HEK293 (cell line): ENCODE results near the gene CPTP.

Source experiments
- CTCF ChIA-PET: fragments of 350-600 bp; formaldehyde crosslinking; extraction: SDS; loops from one replicate; lab custom pipeline; 2021; ENCODE audit warnings: antibody characterized with exemption; lab: Yijun Ruan, JAX
- POLR2A ChIA-PET: fragments of 300-600 bp; formaldehyde crosslinking; extraction: SDS; loops from one replicate; lab custom pipeline; 2020; ENCODE audit warnings: antibody characterized with exemption, inconsistent platforms; lab: Yijun Ruan, JAX
- H3K27ac ChIP-seq: fragments of 200-500 bp; sonication (Bioruptor generic); 2 replicates; pipeline ENCODE4 v1.5.1; 2014; ENCODE audit warnings: low read depth, low read length, control low read depth, inconsistent platforms; ENCODE audit errors: extremely low read depth
- H3K36me3 ChIP-seq, 2 experiments: fragments of 200-500 bp in 1 of 2; sonication (Bioruptor generic) in 1 of 2; 1 replicate in 1 of 2; 2 replicates in 1 of 2; pipeline ENCODE4 v1.5.1; 2014 to 2017; ENCODE audit warnings: inconsistent platforms in 2 of 2, low read length in 2 of 2; ENCODE audit not compliant: control insufficient read depth in 2 of 2, insufficient read depth in 1 of 2
- H3K4me1 ChIP-seq: fragments of 200-500 bp; sonication (Bioruptor generic); 2 replicates; pipeline ENCODE4 v1.5.1; 2014; ENCODE audit warnings: mild to moderate bottlenecking, low read length, inconsistent platforms; ENCODE audit not compliant: control insufficient read depth, insufficient read depth
- H3K4me3 ChIP-seq: 2 replicates; pipeline ENCODE4 v1.5.1; 2011; ENCODE audit warnings: low read depth, mild to moderate bottlenecking, control low read depth, low read length, moderate library complexity
- H3K9me3 ChIP-seq: fragments of 200-500 bp; sonication (Bioruptor generic); 2 replicates; pipeline ENCODE4 v1.5.1; 2014; ENCODE audit warnings: low read depth, low read length, inconsistent platforms; ENCODE audit not compliant: control insufficient read depth, insufficient read depth
- GLIS1 ChIP-seq: fragments of 450-650 bp; formaldehyde crosslinking; IDR thresholded peaks from 2 replicates; pipeline ENCODE4 v1.5.1; 2016; ENCODE audit warnings: missing biosample characterization, missing genetic modification characterization
- SP7 ChIP-seq: fragments of 450-650 bp; formaldehyde crosslinking; IDR thresholded peaks from 2 replicates; pipeline ENCODE4 v1.5.1; 2016; ENCODE audit warnings: missing biosample characterization, missing genetic modification characterization
- ZBTB17 ChIP-seq: fragments of 450-650 bp; formaldehyde crosslinking; IDR thresholded peaks from 2 replicates; pipeline ENCODE4 v1.5.1; 2016; ENCODE audit warnings: missing biosample characterization, missing genetic modification characterization
- ZBTB8A ChIP-seq: fragments of 450-650 bp; formaldehyde crosslinking; IDR thresholded peaks from 2 replicates; pipeline ENCODE4 v1.5.1; 2016; ENCODE audit warnings: missing biosample characterization, missing genetic modification characterization
- ZNF239 ChIP-seq: fragments of 450-650 bp; formaldehyde crosslinking; IDR thresholded peaks from 2 replicates; pipeline ENCODE4 v1.5.1; 2016; ENCODE audit warnings: missing biosample characterization, missing genetic modification characterization
- ZNF366 ChIP-seq: fragments of 450-650 bp; formaldehyde crosslinking; conservative IDR thresholded peaks from 2 replicates; pipeline ENCODE4 v1.5.1; 2016; ENCODE audit warnings: missing biosample characterization, missing genetic modification characterization
- ZNF416 ChIP-seq: fragments of 450-650 bp; formaldehyde crosslinking; IDR thresholded peaks from 2 replicates; pipeline ENCODE4 v1.5.1; 2016; ENCODE audit warnings: missing biosample characterization, missing genetic modification characterization
- ZNF501 ChIP-seq: fragments of 450-650 bp; formaldehyde crosslinking; IDR thresholded peaks from 2 replicates; pipeline ENCODE4 v1.5.1; 2016; ENCODE audit warnings: missing biosample characterization, missing genetic modification characterization
- ZNF518A ChIP-seq: fragments of 450-650 bp; formaldehyde crosslinking; conservative IDR thresholded peaks from 2 replicates; pipeline ENCODE4 v1.5.1; 2016; ENCODE audit warnings: low read depth, missing biosample characterization, missing genetic modification characterization
- ZNF555 ChIP-seq: fragments of 450-650 bp; formaldehyde crosslinking; conservative IDR thresholded peaks from 2 replicates; pipeline ENCODE4 v1.5.1; 2017; ENCODE audit warnings: missing biosample characterization, mild to moderate bottlenecking, missing genetic modification characterization, inconsistent platforms
- ZNF571 ChIP-seq: fragments of 450-650 bp; formaldehyde crosslinking; IDR thresholded peaks from 2 replicates; pipeline ENCODE4 v1.5.0; 2017; ENCODE audit warnings: missing biosample characterization, missing genetic modification characterization
- ZNF585B ChIP-seq: fragments of 450-650 bp; formaldehyde crosslinking; IDR thresholded peaks from 2 replicates; pipeline ENCODE4 v1.5.1; 2016; ENCODE audit warnings: missing biosample characterization, missing genetic modification characterization
- ZNF629 ChIP-seq: fragments of 450-650 bp; formaldehyde crosslinking; IDR thresholded peaks from 2 replicates; pipeline ENCODE4 v1.5.1; 2017; ENCODE audit warnings: missing biosample characterization, missing genetic modification characterization
- ZNF692 ChIP-seq: fragments of 450-650 bp; formaldehyde crosslinking; IDR thresholded peaks from 2 replicates; pipeline ENCODE4 v1.5.1; 2016; ENCODE audit warnings: missing biosample characterization, missing genetic modification characterization
- ZSCAN23 ChIP-seq: fragments of 450-650 bp; formaldehyde crosslinking; IDR thresholded peaks from 2 replicates; pipeline ENCODE4 v1.5.1; 2016; ENCODE audit warnings: missing biosample characterization, missing genetic modification characterization
- TF ChIP-seq, protein P1 (sequence below): fragments of 450-650 bp; formaldehyde crosslinking; IDR thresholded peaks from 2 replicates; pipeline ENCODE4 v1.5.1; 2016; ENCODE audit warnings: missing biosample characterization, missing genetic modification characterization
- TF ChIP-seq, protein P2 (sequence below): fragments of 450-650 bp; formaldehyde crosslinking; IDR thresholded peaks from 2 replicates; pipeline ENCODE4 v1.5.1; 2016; ENCODE audit warnings: missing biosample characterization, missing genetic modification characterization

The CPTP gene

DNA sequence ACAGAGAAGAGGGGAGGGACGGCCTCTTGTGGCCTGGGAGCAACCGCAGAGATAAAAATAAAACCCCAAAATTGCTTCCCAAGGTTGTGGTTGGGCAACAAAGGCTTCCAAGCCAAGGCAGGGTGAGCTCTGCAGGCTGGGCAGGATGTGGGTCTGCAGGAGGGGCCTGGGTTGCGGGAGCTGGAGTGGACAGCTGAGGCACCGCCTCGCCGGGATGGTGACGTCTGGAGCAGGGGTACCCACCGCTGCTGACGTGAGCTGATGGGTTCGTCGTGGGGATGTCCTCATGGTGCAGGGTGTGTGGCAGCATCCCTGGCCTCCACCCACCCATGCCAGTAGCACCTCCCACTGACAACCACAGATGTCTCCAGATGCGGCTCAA is 46.8 kb downstream of the CPTP start (continued):
- TF ChIP-seq ZNF518A (tag by site-specific recombination) (no peak), ZSCAN23 (no peak)

DNA sequence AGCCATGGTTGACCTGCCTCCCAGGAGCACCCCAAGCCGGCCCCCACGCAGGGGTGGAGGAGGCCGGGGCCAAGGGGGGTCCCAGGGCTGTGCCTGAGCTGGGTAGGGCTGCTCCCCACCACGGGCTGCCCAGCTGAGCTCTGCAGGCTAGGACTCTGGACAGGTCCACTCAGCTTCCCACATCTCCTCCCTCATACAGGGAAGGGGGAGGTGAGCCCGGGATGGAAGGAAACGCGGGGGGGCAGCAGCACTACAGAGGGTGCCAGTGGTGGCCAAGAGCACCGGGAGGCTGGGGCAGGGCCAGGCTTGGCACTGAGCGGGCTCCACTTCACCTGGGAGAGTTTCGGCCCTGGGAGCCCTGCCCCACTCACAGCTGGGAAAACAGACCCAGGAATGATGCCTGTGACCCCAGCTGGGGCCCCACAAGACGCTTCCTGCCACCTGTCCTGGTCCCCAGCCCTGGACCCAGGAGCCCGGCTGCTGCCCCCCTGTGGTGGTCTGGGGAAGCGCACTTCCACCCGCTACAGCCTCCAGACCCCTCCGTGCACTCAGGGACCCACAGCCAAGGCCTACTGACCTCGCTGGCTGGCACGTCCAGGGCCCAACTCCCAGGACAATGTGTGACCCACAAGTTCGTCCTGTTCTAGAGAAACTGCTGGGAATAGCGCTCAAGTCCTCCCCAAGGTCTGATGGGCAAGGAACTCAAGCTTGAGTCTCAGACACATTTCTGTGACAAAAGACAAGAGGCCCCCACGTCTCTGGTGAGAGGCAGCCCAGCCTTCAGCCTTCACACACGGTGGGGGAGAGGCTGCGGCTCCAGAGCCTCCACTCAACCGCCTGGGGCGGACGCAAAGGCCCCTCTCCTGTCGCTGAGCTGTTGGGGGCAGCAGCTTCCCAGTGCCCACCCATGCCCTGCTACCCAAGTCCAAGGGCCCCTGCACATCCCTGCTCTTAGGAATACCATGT is 47.4 kb downstream of the CPTP start:
- ChIA-PET CTCF (interaction anchor here (0.6 to 2.8 kb wide), 18 partner anchors 9 to 249 kb away, joined by 3 to 18 read pairs (median 4); no protein-coding TSS in a partner anchor), POLR2A (interaction anchor here (0.7 to 1.5 kb wide), 2 partner anchors 30 to 63 kb away, joined by 3 read pairs; no protein-coding TSS in a partner anchor)
- TF ChIP-seq ZNF366 (tag by site-specific recombination): no peak
- TF ChIP-seq ZNF571 (tag by site-specific recombination): no peak
- peak; percentile 40; the same call in 1 of the 2 replicates for TF ChIP-seq ZBTB8A (tag by site-specific recombination)
- TF ChIP-seq, protein P1, sequence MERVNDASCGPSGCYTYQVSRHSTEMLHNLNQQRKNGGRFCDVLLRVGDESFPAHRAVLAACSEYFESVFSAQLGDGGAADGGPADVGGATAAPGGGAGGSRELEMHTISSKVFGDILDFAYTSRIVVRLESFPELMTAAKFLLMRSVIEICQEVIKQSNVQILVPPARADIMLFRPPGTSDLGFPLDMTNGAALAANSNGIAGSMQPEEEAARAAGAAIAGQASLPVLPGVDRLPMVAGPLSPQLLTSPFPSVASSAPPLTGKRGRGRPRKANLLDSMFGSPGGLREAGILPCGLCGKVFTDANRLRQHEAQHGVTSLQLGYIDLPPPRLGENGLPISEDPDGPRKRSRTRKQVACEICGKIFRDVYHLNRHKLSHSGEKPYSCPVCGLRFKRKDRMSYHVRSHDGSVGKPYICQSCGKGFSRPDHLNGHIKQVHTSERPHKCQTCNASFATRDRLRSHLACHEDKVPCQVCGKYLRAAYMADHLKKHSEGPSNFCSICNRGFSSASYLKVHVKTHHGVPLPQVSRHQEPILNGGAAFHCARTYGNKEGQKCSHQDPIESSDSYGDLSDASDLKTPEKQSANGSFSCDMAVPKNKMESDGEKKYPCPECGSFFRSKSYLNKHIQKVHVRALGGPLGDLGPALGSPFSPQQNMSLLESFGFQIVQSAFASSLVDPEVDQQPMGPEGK (tag by site-specific recombination): 0 out of 2 replicates have a peak, but pooled peaks have one; percentile 42
- TF ChIP-seq ZNF692 (tag by site-specific recombination): peak; percentile 86
- TF ChIP-seq ZNF555 (tag by site-specific recombination): no peak
- no peak for TF ChIP-seq ZNF416 (tag by site-specific recombination)
- TF ChIP-seq ZNF501 (tag by site-specific recombination): no peak
- TF ChIP-seq ZBTB17 (tag by site-specific recombination): no peak
- TF ChIP-seq ZNF585B (tag by site-specific recombination): no peak
- TF ChIP-seq ZNF518A (tag by site-specific recombination): no peak
- TF ChIP-seq, protein P2, sequence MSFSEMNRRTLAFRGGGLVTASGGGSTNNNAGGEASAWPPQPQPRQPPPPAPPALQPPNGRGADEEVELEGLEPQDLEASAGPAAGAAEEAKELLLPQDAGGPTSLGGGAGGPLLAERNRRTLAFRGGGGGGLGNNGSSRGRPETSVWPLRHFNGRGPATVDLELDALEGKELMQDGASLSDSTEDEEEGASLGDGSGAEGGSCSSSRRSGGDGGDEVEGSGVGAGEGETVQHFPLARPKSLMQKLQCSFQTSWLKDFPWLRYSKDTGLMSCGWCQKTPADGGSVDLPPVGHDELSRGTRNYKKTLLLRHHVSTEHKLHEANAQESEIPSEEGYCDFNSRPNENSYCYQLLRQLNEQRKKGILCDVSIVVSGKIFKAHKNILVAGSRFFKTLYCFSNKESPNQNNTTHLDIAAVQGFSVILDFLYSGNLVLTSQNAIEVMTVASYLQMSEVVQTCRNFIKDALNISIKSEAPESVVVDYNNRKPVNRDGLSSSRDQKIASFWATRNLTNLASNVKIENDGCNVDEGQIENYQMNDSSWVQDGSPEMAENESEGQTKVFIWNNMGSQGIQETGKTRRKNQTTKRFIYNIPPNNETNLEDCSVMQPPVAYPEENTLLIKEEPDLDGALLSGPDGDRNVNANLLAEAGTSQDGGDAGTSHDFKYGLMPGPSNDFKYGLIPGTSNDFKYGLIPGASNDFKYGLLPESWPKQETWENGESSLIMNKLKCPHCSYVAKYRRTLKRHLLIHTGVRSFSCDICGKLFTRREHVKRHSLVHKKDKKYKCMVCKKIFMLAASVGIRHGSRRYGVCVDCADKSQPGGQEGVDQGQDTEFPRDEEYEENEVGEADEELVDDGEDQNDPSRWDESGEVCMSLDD: peak; percentile 50; the same call in 1 of the 2 replicates
- TF ChIP-seq SP7 (tag by site-specific recombination): peak; percentile 32; the same call in 1 of the 2 replicates
- TF ChIP-seq ZNF629 (tag by site-specific recombination): no peak
- TF ChIP-seq ZNF239: no peak
- TF ChIP-seq GLIS1 (tag by site-specific recombination): peak; percentile 89

More for the DNA sequence above, 47.4 kb downstream of the CPTP start:
- H3K27ac ChIP-seq: no peak overlapping the region
- H3K4me1 ChIP-seq: peaks cover 4% of the 10 kb centered on the region; the same call in 1 of the 2 replicates
- peaks cover 0 to 43% of the 10 kb centered on the region in 2 experiments; a peak in 2 of 3 replicates for H3K36me3 ChIP-seq
- H3K9me3 ChIP-seq: no peaks in the 10 kb centered on the region
- H3K4me3 ChIP-seq: no peak overlapping the region
